Measurements from ENCODE around the gene RIC8B. TPM values are rescaled to one million over a fixed set of nuclear protein-coding genes. Genes with fewer than 3 reads are reported as not detected.

Gene RIC8B
- total and polyA plus RNA-seq, 2 of the 8 experiments (the other 6 are each of a cell fraction or from before 2014, with no cell fraction given): 8.2 to 25.3 TPM

DNA sequence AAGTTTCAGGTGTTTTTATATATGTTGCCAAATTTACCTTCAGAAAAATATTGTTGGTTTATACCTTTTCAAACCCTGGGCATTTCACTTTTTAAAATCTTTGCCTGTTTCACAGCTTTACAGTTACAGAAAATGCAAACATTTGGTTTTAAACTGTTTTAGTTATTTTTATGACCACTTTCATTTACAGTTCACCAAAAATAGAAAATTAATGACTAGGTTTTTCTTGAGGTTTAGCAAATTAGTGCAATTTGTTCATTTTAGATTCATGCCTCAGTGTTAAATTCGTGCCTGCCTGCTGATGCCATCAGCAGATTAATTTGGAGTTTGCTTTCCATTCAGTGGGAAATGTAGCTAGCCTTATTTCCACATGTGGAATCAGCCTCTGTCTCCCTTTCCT, 45.5 kb downstream of the RIC8B start (continued):
- TF ChIP-seq, protein P1, sequence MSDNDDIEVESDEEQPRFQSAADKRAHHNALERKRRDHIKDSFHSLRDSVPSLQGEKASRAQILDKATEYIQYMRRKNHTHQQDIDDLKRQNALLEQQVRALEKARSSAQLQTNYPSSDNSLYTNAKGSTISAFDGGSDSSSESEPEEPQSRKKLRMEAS (IDR thresholded peaks at IDR 0.05): no peak
